GM20000 (cell line): ENCODE measurements around the gene IL18BP.

ENCODE experiments used
- DNase-seq: peaks from one replicate; pipeline ENCODE4 v3.0.0; 2012; ENCODE audit warnings: low spot score
- TF ChIP-seq, protein P1 (sequence below): IDR thresholded peaks from 2 replicates; pipeline ENCODE4 v1.5.1; 2012; ENCODE audit warnings: mild to moderate bottlenecking, control low read depth; ENCODE audit errors: extremely low read depth, missing control alignments

IL18BP gene

DNA sequence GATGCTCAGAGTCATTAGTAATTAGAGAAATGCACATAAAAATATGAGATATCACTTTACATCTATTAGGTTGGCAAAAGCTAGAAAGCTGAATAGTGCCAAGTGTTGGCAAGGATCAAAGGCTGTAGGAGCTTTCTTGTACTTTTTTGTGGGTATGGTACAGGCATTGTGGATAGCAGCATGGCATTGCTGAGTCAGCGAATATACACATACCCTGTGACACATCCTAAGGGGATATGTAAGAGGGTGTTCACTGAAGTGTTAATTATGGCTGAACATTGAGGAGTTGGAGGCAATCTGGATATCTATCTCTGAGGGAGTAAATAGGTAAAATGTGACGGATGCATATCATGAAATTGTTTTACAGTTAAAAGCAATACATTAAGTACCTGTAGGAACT lies 27.0 kb upstream of the IL18BP start:
- TF ChIP-seq, protein P1, sequence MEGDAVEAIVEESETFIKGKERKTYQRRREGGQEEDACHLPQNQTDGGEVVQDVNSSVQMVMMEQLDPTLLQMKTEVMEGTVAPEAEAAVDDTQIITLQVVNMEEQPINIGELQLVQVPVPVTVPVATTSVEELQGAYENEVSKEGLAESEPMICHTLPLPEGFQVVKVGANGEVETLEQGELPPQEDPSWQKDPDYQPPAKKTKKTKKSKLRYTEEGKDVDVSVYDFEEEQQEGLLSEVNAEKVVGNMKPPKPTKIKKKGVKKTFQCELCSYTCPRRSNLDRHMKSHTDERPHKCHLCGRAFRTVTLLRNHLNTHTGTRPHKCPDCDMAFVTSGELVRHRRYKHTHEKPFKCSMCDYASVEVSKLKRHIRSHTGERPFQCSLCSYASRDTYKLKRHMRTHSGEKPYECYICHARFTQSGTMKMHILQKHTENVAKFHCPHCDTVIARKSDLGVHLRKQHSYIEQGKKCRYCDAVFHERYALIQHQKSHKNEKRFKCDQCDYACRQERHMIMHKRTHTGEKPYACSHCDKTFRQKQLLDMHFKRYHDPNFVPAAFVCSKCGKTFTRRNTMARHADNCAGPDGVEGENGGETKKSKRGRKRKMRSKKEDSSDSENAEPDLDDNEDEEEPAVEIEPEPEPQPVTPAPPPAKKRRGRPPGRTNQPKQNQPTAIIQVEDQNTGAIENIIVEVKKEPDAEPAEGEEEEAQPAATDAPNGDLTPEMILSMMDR = no peak
- DNase-seq = no peak

DNA sequence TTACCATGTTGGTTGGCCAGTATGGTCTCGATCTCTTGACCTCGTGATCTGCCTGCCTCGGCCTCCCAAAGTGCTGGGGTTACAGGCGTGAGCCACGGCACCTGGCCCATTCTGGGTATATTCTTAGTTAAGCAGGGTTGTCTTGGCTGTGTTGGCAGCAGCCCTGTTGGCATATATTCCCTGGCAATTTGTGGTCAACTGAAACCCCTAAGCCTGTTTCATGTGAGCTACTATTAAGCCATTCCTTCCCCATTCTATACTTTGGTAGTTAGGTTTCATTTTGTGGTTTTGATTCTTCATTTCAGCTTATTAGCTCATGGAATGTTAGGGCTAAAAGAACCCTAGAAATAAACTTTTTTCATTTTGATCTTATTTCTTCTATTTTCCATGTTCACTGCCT lies 22.2 kb upstream of the IL18BP start:
- no peak for DNase-seq
- TF ChIP-seq, protein P1 = no peak

DNA sequence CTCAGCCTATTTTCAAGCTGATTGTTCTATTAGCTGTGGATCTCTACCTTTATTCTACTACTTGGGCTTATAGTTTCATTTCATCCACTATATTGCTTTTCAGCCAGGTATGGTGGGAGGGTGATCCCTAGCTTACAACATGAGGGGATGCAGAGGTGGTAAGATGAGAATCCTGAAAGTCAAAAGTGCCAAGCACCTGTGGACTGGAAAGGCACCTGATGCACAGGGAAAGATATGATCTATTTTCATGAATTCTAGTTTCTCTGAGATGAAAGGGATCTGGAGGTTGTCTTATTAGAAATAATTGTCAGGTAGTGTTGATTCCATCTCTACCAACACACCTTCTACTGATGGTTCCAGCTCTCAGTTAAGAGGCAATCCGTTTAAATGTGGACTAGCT lies 21.6 kb upstream of the IL18BP start:
- no peak for DNase-seq
- TF ChIP-seq, protein P1 = no peak

- TF ChIP-seq, protein P1 = peak; percentile 31
- no peak for DNase-seq
Observed at GRCh38 chr11:71977743-71978418, 20.8 kb upstream of the IL18BP start.

GRCh38 chr11:71979094-71979493 lies 19.6 kb upstream of the IL18BP start:
- TF ChIP-seq, protein P1 = no peak
- DNase-seq = no peak

DNA sequence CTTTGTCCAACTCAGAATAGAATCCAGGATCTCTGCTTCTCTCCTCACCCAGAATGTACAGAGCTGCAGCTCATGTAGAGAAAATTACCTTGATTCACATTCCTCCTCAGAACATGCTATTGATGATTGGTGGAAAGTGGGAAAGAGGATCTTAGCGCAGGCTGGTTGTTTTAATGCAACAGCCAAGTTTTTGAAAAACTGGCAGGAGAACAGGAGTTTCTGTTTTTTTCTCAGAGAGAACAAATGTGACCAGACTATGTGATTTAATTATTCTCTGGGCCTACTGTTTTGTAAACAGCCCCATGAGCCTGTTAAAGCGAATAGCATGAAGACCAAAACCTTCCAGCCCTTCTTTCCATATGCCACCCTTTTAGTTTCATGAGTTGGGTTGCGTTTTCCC lies 19.1 kb upstream of the IL18BP start:
- no peak for DNase-seq
- TF ChIP-seq, protein P1 = no peak

DNA sequence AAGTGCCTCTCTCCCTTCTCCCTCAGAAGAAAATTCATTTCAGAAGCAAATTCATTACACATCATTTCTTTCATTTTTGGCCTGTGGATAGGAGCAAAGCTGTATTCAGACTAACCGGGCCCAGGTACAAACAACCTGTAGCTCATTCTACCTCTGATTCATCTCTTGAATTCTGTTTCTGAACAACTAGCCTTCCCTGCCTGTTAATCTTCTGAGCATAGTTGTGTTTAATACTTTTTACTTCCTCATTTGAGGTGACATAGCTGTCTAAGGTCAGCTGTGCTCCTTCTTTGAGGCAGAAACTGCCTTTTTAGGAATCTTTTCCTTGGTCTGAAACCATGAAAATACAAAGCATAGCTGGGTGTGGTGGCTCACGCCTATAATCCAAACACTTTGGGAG lies 12.6 kb upstream of the IL18BP start:
- DNase-seq = no peak
- TF ChIP-seq, protein P1 = no peak
